DMS153 treated with DMSO at 0.1 percent for 48 hours (cell line): ENCODE measurements around the gene IMPG1.
"Not testable (repeated sequence)": the region's sequence is repeated elsewhere in the genome, so short reads cannot be mapped to it uniquely, and the experiment has no call there.

Experiments used
- DNase-seq: peaks from one replicate; lab custom pipeline; 2025; ENCODE audit not compliant: unreplicated experiment; lab: John Stamatoyannopoulos, UW

Gene IMPG1

DNA sequence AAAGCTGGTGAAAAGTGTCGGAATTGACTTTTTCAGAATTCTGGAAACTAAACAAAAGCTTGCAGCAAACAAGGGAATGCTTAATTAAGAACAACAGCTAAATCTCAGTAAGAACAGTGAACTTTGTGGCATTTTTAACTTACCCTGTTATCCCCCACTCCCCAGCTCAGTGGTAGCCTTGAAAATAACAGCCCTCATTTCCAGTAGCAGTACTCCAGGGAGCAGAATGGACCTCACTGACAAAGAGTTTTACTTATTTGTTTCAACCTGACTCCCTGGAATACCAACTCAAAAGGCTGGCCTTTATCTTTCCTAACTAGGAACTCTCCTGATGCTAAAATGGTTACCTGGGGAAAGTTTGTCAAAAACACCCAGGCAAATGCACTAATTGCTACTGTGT is 108.9 kb downstream of the IMPG1 start:
- DNase-seq: no peak

DNA sequence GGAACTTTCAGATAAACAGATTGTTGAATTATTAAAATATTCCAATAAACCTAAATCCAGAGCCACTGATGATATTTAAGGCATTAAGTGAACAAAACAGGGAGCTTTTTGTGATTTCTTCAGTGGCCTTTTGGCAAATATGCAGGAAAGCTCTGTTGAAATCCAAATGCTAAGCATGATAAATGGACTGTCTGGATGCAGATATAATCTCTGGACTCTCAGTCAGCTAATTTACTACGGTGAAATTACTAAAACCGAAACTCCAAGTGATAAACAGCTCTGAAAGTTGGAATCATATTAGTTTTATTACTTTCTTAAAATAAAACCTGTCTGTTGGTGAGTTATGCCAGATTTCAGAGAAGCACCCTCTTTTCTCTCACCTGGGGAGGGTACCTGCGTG is 120.3 kb downstream of the IMPG1 start:
- no peak for DNase-seq

DNA sequence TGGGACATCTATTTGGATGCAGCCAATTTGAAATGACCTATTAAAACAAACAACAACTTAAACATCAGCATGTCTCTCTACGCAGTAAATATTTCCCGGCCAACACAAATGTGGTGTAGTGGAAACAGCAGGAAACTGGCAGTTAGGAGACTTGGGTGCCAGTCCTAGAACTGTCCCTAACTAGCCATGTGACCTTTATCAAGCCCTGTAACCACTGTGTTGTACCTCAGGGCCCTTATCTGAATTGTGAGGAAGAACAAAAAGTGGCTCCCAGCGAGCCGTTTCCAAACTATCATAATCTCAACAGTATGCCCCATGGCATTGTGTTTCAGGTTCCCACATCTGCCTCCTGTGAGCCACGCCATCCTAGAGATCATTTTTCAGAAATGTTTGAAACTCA is 124.5 kb downstream of the IMPG1 start:
- DNase-seq: no peak

DNA sequence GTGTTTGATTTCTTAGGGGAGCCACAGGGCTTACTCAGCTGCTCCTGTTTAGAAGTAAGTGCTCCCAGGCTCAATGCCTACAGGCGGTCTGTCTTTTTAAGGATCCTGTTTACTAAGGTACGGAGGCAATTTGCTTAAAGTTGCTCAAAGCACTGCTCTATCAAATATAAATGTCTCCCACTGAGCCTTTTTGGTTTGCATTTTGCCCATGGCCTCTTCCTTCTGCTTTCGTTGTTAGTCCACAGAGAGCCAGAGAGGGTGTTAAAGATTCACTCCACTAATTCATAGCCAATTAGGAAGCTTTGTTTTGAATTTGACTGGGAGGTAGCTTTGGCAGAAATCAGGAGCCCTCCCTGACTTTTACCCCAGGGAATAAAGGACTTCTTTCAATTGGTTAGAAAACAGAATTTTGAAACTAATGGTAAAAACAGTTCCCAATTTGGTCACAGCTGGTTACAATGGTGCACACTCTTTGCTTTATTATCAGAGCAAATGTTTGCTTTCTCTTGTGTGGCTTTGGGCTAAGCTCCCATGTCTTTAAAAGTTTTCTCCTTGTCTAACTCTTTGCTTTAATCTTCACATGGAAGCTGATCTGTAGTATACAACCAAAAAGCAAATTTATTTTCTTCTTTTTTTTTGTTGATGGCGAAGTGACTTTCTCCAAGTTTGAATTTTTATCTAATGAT is 126.2 kb downstream of the IMPG1 start:
- no peak for DNase-seq

DNA sequence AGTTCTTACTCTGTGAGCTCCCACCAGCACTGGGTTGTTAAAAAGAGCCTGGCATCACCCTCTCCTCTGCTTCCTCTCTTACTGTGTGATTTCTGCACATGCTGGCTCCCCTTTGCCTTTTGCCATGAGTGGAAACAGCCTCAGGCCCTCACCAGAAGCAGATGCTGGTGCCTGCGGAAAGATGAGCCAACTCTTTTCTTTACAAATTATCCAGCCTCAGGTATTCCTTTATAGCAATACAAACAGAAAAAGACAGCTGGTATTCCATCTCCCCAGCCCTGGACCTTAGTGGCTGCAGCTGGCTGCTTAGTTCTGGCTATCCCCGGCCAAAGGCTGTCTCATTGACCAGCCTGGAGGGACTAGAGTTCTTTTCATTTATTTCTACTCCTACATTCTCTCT is 129.1 kb downstream of the IMPG1 start:
- no peak for DNase-seq

DNA sequence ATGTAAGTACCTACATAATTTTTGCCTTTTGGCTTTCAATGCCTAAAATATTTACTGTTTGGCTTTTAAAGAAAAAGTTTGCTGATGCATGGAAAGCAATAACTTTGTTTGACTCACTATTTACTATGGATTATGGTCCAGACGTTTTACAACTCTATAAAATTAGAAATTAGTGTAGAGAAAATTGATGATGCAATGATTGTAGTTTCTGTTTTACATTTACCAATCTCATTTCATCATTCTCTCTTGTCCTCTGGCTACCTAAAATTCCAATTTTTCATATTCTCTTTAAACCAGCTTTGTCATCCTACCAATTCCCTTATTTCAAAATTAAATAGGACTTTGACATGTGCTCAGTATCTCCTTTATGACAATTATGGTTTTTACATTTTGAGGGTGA is 131.0 kb downstream of the IMPG1 start:
- DNase-seq: no peak

DNA sequence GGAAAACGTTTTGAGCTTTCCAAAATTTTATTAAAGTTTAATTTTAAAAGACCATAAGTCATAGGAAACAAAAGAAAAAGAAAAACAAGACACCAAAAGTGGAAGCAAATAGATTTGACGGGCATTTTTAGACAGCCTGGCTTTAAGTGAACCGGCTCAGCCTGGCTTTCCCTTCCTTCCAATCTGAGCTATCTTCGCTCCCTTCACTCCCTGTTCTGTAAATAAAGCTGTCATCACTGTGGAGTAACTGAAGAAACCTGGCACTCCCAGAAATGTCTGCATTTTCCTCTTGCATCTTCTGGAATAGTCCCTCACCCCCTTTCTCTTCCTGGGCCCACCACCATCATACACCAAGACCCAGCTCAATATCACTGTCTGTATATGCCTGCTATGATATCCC is 131.9 kb downstream of the IMPG1 start:
- DNase-seq: no peak

DNA sequence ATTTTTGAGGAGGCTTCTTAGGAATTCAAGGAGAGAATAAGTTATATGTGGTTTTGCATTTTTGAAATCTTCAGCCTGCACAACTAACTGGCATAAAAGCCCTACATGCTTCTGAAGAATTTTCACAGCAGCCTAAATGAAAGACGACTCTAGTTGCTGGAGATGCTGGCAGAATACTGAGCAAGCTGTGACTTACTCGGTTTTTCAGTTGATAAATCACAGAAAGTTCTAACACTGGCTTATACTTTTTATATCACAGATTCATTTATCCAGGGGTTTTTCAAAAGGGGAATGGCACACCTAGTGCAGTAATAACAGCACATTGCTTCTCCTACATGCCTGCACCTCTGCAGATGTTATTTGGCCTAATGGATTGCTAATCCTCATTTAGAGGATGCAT is 134.6 kb downstream of the IMPG1 start:
- DNase-seq: no peak

DNA sequence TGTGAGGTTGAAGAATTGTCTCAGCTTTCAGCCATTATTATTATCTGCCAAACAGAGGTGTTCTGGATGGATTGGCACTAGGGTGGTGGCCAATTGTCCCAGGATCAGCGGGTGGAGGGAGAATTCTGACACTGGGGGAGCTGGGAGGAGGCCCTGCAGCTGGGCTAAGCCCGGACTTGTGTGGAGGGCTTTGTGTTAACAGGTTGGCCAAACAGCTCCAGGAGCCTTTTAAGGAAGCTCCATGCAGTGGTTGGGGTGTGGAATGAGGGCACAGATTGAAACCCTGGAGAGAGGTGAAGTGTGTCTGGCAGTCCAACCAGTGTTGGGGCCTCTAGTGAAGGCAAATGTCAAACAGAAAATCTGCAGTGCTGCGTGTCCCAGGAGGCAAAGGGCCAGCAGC is 135.8 kb downstream of the IMPG1 start:
- DNase-seq: no peak

DNA sequence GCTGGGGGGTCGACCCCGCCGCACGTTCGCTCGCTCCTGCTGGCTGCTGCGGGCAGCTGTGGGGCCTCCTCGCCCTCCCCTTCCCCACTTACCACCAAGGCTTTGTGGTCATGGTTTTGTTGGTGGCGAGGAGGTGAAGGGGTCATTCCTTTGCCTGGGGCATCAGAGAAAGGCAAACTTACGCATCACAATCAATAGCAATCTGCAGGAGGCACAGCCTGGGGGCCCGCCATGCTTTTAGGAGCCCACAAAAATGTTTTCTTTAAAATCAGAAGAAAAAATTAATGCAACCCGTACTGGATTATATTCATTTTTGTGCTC is 137.0 kb downstream of the IMPG1 start:
- no peak for DNase-seq

DNA sequence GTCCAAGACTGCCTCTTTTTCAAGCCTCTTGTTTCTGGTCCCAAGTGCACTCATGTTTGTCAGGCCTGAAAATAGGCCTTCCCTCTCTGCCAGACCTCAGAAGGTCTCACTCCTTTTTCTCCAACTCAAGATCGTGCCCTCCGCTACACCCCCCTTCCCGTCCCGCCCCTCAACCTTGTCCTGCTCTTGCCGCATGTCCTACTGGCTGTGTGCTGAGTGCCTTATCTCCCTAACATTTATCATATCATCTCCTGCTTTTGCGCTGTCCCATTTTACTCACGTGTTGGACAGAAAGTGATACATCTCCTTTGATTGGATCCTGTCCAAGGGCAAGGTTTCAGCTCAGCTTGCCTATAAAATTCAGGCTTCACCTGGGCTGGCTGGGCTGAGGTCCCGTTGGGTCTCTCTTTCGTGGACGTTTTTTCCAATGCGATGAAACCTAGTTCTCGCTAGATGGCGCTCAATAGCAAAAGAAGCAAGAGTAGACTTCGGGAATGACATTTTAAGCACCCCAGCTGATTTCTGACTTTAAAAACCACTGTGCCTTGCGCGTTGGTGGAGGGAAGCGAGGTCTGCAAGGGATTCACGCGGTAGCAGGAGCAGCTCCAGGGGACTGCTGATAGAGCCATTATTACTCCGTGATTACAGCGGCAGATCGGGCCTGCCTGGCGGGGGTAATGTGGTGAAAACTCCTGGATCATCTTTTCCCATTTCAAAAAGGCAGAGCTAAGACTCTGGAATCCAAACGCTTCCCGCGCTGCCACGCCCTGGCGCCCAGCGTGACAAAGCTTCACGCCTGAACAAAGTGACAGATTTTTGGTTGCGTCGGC is 137.6 kb downstream of the IMPG1 start:
- DNase-seq: peak; percentile 76

DNA sequence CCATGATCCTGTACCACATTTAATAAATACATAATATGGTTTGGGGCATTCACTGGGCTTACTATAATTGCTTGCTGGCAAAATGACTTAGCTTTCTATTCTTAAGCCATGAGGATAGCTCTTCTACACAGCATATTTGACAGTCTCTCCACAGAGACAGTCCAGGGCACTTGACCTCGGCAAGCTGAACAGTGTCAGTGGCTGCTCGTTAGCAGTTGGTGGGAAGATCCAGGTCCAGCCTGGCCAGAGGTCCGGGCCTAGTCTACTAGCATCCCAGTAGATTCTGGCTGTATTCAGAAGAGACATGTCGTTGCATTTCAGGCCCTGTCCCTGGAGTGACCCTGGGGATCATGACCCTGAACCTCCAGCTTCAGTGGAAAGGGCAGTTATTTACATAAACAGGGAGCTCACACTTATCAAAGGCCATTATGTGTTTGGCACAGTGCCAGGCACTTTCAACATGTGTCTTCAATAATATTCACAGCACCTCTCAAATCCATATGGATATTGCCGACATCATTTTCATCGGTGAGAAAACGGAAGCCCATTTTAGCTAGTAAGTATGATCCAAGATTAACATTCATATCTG is 139.0 kb downstream of the IMPG1 start:
- no peak for DNase-seq

DNA sequence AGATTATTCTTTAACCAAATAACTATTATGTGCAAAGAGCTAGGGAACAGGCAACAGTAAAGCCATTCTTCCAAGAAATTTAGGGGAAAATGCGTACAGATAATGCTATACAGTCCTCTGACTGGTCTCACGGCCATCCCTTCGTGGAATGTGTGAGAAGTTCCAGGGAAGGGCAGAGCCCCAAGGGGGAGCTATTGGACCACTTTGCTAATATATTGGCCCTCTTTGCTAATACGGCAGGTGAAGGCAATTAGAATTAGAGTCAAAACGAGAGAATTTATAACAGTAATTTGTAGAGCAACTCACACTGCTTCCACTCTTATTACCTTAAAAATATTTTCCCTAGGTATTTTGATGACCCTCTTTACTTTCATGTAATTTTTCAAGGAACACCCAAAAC is 140.4 kb downstream of the IMPG1 start:
- DNase-seq: no peak

DNA sequence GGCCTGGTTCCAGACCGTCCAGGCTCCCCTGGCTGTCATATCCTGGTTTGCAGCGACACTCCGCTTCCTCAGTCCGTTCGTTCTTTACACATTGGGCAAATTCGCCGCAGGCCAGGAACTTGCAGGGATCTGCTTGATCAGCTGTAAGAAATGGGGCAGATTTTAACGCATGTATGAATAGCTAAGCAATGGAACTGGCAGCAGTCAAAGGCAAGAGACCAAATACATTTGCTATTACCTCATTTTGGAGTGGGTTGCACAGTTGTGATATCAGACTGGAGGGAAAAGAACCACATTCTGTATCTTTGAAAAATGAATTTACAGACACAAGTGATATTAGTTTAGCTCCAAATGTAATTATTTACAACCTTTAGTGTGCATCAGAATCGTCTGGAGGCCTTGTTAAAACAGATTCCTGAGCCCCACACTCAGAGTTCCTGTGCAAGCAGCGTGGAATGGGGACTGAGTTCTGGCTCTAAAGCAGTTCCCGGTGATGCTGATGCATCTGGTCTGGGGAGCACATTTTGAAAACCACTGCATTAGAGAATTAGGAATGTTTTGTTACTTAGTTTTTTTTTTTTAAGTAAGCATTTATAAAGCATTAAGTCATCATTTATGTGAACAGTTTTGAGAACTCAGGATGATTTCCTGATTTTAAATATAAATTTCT is 141.3 kb downstream of the IMPG1 start:
- DNase-seq: no peak

DNA sequence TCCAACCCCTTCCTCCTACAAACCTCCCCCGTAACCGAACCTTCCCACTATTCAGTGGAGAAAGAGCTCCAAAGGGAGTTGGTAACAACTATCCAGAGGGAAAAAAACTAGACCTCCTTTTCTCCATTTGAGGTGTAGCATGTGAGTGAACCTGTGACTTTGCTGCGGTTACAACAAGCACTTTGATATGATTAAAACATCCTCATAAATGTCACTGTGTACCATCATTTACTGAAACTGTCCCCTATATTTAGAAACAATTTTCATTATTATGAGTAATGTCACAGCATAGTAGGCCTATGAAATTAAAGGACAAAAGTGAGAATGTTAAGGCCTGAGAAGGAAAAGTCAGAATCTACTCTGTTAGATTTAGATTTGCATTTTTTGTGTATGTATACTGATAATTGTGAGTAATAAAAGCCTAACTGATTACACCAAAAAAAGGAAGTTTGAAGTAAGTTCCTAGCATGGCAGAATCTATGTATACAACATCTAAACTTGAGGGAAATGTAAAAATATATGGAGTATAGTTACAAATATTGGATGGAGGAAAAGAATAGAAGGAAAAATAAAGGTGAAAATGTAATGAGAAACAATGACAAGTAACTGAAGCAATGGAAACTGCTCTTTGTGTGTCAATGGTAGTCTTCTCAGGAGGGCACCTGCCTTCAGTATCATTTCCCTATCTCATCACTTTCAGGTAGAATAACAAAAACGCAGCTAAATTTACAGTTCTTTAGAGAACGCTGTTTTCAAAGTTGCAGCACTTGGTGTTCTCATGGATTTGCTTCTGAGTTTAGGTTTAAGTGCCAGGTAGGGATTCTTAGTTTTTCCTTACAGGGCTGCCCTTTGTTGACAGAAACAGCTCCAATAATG is 145.9 kb downstream of the IMPG1 start:
- no peak for DNase-seq

DNA sequence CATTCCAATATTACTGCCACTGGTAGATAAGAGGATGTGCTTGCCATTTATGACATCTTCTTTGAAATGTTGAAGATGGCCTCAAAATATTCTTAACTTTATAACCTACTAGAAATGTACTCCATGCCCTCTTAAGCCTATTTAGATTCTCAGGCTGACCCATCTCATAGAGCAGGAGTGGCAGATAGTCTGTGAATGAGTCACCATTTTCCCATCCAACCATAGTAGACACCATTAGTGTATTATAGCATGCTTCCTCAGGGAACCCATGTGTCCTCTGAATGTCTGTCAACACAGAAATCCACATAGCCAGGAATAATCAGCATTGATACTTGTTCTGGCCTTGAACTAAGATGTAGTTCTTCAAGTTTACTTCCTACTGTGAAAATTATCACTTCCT is 150.2 kb downstream of the IMPG1 start:
- no peak for DNase-seq

DNA sequence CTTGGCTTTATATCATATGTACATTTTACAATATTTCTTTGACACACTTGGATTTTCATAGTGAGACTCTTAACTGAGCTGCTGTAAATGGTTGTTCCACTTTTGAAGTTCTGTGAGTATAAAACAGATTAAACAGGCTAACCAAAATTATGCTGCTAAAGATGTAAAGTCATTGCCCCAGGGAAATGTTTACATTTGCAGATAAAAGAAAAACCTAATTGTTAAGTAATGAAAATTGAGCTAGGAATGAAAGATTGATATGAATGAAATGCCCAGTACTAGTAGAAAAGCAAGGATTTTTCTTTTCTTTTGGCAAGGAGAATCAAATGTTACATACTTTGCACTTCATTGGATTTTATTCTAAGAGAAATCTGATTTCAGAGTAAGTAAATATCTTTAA is 159.4 kb downstream of the IMPG1 start:
- no peak for DNase-seq

DNA sequence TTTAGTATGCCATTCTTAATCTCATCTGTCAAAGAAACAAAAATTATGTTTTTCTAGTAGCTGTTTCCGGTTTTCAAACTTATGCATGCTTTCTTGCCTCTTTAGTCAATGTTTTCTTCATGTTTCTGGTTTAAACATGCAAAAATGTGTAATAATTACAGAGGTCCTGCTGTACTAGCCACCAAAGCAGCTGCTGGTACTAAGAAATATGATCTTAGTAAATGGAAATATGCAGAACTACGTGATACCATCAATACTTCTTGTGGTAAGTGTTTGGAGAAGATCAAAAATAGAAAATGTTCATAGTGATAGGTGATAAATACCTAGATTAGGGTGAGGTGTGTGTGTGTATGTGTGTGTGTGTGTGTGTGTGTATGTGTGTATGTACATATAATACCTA is 165.0 kb downstream of the IMPG1 start:
- no peak for DNase-seq

DNA sequence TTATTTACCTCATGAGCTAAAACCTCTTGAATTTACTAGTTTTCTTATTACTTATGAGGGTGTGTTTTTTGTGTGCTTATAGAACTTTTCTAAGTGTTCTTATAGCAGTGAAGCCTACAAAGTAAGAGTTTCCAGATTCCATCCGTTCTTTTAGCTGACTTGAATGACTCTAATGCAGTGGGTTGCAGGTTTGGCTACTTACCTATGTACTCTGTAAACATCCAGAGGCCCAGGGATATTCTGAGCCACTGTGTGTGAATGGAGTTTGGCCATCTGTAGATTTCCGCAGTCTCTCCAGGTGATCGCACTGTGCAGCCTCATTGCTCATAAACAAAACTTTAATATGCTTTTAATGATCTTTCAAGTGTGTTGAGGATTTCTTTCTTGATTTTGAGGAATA is 165.6 kb downstream of the IMPG1 start:
- DNase-seq: no peak

DNA sequence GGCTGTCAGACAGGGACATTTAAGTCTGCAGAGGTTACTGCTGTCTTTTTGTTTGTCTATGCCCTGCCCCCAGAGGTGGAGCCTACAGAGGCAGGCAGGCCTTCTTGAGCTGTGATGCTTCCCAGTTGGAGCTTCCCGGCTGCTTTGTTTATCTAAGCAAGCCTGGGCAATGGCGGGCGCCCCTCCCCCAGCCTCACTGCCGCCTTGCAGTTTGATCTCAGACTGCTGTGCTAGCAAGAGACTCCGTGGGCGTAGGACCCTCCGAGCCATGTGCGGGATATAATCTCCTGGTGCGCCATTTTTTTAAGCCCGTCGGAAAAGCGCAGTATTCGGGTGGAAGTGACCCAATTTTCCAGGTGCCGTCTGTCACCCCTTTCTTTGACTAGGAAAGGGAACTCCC is 167.3 kb downstream of the IMPG1 start:
- DNase-seq: not testable (repeated sequence)

DNA sequence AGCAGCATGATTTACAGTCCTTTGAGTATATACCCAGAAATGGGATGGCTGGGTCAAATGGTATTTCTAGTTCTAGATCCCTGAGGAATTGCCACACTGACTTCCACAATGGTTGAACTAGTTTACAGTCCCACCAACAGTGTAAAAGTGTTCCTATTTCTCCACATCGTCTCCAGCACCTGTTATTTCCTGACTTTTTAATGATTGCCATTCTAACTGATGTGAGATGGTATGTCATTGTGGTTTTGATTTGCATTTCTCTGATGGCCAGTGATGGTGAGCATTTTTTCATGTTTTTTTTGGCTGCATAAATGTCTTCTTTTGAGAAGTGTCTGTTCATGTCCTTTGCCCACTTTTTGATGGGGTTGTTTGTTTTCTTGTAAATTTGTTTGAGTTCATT is 172.2 kb downstream of the IMPG1 start:
- not testable (repeated sequence) for DNase-seq
